Neural progenitor cell (in vitro differentiated cells): ENCODE measurements around the gene RNASE13. TPM values are rescaled to one million over a fixed set of nuclear protein-coding genes. Genes with fewer than 3 reads are reported as not detected.
A peak's percentile ranks its signal among the peaks of the same experiment; 100 is the strongest.

ENCODE experiments used
- DNase-seq: peaks from one replicate; pipeline ENCODE4 v3.0.0-alpha.2; 2016; ENCODE audit warnings: low spot score
- H2AFZ ChIP-seq: fragments of 200-600 bp; sonication (generic); replicated peaks from 2 replicates; pipeline ENCODE4 v1.6.1; 2016; ENCODE audit warnings: antibody characterized with exemption
- H3F3A ChIP-seq: fragments of 200-600 bp; sonication (generic); 2 replicates; pipeline ENCODE4 v1.6.1; 2016; ENCODE audit warnings: antibody characterized with exemption, low read depth
- H3K27ac ChIP-seq: fragments of 200-600 bp; sonication (generic); 2 replicates; pipeline ENCODE4 v1.5.1; 2016; ENCODE audit warnings: mild to moderate bottlenecking
- H3K27me3 ChIP-seq: fragments of 200-600 bp; sonication (generic); 2 replicates; pipeline ENCODE4 v1.6.1; 2016; ENCODE audit warnings: mild to moderate bottlenecking, moderate library complexity
- H3K36me3 ChIP-seq: fragments of 200-600 bp; sonication (generic); 2 replicates; pipeline ENCODE4 v1.5.1; 2016
- H3K4me1 ChIP-seq: fragments of 200-600 bp; sonication (generic); 2 replicates; pipeline ENCODE4 v1.6.1; 2016; ENCODE audit warnings: mixed run types
- H3K4me2 ChIP-seq: fragments of 200-600 bp; sonication (generic); 2 replicates; pipeline ENCODE4 v1.6.1; 2016
- H3K4me3 ChIP-seq: fragments of 200-600 bp; sonication (generic); 2 replicates; pipeline ENCODE4 v1.5.1; 2016
- H3K79me2 ChIP-seq: fragments of 200-600 bp; sonication (generic); 2 replicates; pipeline ENCODE4 v1.6.1; 2016; ENCODE audit warnings: low read depth
- H3K9ac ChIP-seq: fragments of 200-600 bp; sonication (generic); 2 replicates; pipeline ENCODE4 v1.6.1; 2016
- H3K9me3 ChIP-seq: fragments of 200-600 bp; sonication (generic); 2 replicates; pipeline ENCODE4 v1.5.1; 2016; ENCODE audit warnings: low read depth
- H4K20me1 ChIP-seq: fragments of 200-600 bp; sonication (generic); 2 replicates; pipeline ENCODE4 v1.6.1; 2016; ENCODE audit warnings: low read depth
- H3K27ac Mint-ChIP-seq: 3 replicates; pipeline ENCODE4 v1.8.0; 2021; ENCODE audit warnings: mixed read lengths
- H3K27me3 Mint-ChIP-seq: 2 replicates; pipeline ENCODE4 v1.8.0; 2022; ENCODE audit warnings: low read depth, mild to moderate bottlenecking, inconsistent platforms, moderate library complexity, mixed read lengths; ENCODE audit not compliant: insufficient read depth
- H3K36me3 Mint-ChIP-seq: 3 replicates; pipeline ENCODE4 v1.8.0; 2021; ENCODE audit warnings: mixed read lengths
- H3K4me1 Mint-ChIP-seq: 3 replicates; pipeline ENCODE4 v1.8.0; 2021; ENCODE audit warnings: mixed read lengths
- H3K4me3 Mint-ChIP-seq: 3 replicates; pipeline ENCODE4 v1.8.0; 2021; ENCODE audit warnings: mild to moderate bottlenecking, moderate library complexity, mixed read lengths
- H3K9me3 Mint-ChIP-seq: 3 replicates; pipeline ENCODE4 v1.8.0; 2020; ENCODE audit warnings: mixed read lengths
- EZH2 ChIP-seq: fragments of 200-600 bp; sonication (generic); IDR thresholded peaks from 2 replicates; pipeline ENCODE4 v1.6.1; 2017; ENCODE audit warnings: antibody characterized with exemption, mild to moderate bottlenecking, moderate library complexity
- EZH2phosphoT487 ChIP-seq: fragments of 200-600 bp; sonication (generic); IDR thresholded peaks from 2 replicates; pipeline ENCODE4 v1.6.1; 2017; ENCODE audit warnings: antibody characterized with exemption
- total RNA-seq: library from RNA; depleted of rRNA; stranded (reverse); fragments of >200 nt; gene quantifications from 2 replicates; pipeline ENCODE4 v1.2.3, GENCODE V29; 2015; ENCODE audit warnings: low replicate concordance
- TF ChIP-seq, protein P1 (sequence below): fragments of 200-600 bp; sonication (generic); IDR thresholded peaks from 2 replicates; pipeline ENCODE4 v1.5.1; 2017; ENCODE audit warnings: antibody characterized with exemption, mild to moderate bottlenecking

Gene RNASE13
- total RNA-seq, 1 donor from 2014 or later = not detected

DNA sequence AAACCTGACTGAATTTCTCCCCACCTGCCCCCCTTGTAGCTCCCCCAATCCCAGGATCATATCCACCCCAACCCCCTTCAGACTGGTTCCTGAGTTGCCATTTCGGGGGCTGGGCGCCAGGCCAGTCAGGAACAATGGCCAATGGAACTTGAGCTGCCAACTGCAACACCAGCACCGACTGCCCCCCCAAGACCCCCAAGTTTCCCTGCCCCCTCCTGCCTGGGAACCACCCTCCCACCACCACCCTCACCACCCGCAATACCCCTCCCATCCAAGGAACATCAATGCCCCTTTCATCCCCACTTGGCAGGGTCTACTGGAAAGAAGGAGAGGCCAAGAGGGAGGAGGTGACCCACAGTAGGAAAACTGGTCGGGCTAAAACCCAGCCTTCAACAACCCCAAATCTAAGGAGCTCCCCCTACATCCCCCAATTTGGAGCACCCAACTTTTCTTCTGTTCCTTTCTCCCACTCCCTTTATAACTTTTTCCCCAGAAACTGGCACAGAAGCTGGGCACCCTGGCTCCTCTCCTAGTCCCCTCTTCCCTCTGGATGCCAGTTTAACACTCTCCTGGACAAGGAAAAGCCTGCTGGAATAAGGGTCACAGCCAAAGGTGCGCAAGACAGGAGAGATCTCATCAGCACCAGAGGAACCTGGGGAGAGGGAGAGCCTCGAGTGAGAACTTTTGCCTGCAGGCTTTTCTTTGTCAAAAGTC lies 8.2 kb downstream of the RNASE13 start:
- Histone ChIP-seq H3K9me3 (no peaks in the 10 kb centered on the region), H3K27ac (no peak overlapping the region), H3K27me3 (peaks cover 74% of the 10 kb centered on the region), H3K79me2 (no peaks in the 10 kb centered on the region), H3F3A (no peaks in the 10 kb centered on the region), H3K9ac (no peak overlapping the region), H3K36me3 (no peaks in the 10 kb centered on the region), H4K20me1 (no peaks in the 10 kb centered on the region), H3K4me3 (no peak overlapping the region), H3K4me2 (peak overlapping the region; percentile 77), H2AFZ (no peak overlapping the region), H3K4me1 (peaks cover 10% of the 10 kb centered on the region)
- TF ChIP-seq EZH2phosphoT487 (no peak), EZH2 (no peak)
- TF ChIP-seq, protein P1, sequence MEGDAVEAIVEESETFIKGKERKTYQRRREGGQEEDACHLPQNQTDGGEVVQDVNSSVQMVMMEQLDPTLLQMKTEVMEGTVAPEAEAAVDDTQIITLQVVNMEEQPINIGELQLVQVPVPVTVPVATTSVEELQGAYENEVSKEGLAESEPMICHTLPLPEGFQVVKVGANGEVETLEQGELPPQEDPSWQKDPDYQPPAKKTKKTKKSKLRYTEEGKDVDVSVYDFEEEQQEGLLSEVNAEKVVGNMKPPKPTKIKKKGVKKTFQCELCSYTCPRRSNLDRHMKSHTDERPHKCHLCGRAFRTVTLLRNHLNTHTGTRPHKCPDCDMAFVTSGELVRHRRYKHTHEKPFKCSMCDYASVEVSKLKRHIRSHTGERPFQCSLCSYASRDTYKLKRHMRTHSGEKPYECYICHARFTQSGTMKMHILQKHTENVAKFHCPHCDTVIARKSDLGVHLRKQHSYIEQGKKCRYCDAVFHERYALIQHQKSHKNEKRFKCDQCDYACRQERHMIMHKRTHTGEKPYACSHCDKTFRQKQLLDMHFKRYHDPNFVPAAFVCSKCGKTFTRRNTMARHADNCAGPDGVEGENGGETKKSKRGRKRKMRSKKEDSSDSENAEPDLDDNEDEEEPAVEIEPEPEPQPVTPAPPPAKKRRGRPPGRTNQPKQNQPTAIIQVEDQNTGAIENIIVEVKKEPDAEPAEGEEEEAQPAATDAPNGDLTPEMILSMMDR = no peak
- peaks cover 4% of the 10 kb centered on the region for H3K36me3 Mint-ChIP-seq
- peaks cover 2% of the 10 kb centered on the region for H3K9me3 Mint-ChIP-seq
- peaks cover 15% of the 10 kb centered on the region for H3K4me1 Mint-ChIP-seq
- H3K27ac Mint-ChIP-seq = no peak overlapping the region
- no peak for DNase-seq
- H3K27me3 Mint-ChIP-seq = peaks cover 13% of the 10 kb centered on the region
- peak overlapping the region; percentile 91 for H3K4me3 Mint-ChIP-seq

DNA sequence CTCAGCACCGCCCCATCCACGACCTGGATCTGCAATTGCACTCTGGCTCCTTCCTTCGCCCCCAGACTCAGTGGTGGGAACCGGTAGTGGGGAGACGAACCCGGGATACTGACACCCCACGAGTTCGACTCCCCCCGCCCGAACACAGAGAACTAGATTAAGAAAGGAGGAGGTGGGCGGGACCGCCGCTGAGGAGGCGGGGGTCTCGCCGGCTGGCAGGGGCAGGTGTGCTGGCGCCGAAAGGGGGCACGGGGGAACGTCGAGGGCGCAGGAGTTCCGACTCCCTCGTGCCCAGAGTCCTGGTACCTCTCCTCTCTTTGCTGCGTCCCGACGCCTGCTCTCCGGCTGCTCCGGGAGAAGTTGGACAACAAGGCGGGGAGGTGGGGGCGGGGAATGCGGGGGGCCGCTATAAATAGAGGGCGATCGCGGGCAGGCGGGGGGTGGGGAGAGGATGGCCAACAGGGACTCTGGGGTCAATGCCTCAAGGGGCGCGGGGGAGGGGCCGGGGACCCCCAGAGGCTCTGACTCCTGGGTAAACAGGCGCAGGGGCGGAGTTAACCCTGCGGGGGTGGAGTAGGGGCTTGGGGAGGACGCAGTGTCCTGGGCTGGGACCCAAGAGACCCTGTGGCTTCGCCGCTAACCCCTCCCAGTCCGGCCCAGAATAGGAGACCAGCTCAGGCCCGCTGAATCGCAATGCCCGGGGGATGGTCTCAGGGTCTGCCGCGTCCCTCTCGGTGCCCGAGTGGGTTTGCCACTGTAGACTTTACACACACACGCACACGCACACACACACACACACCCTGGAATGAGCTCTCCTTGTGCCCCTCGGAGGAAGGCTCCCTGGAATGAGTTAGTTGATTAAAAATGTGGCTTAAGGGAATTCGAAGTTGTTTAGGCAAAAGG lies 9.0 kb downstream of the RNASE13 start:
- H2AFZ ChIP-seq = peak overlapping the region; percentile 18
- H3K9ac ChIP-seq = no peak overlapping the region
- peak overlapping the region; percentile 77 for H3K4me2 ChIP-seq
- no peaks in the 10 kb centered on the region for H4K20me1 ChIP-seq
- TF ChIP-seq EZH2phosphoT487 (peak; percentile 49), EZH2 (peak; percentile 43)
- TF ChIP-seq, protein P1 = no peak
- peak overlapping the region; percentile 91 for H3K4me3 Mint-ChIP-seq
- H3K27ac ChIP-seq = no peak overlapping the region
- H3K27me3 Mint-ChIP-seq = peaks cover 16% of the 10 kb centered on the region
- no peaks in the 10 kb centered on the region for H3F3A ChIP-seq
- peaks cover 4% of the 10 kb centered on the region for H3K36me3 Mint-ChIP-seq
- H3K27ac Mint-ChIP-seq = peak overlapping the region; percentile 43
- H3K36me3 ChIP-seq = no peaks in the 10 kb centered on the region
- H3K4me1 Mint-ChIP-seq = peaks cover 15% of the 10 kb centered on the region
- peaks cover 2% of the 10 kb centered on the region for H3K9me3 Mint-ChIP-seq
- H3K27me3 ChIP-seq = peaks cover 82% of the 10 kb centered on the region
- H3K9me3 ChIP-seq = no peaks in the 10 kb centered on the region
- H3K79me2 ChIP-seq = no peaks in the 10 kb centered on the region
- peak overlapping the region; percentile 46 for H3K4me3 ChIP-seq
- DNase-seq = peak; percentile 58
- H3K4me1 ChIP-seq = peaks cover 10% of the 10 kb centered on the region

DNA sequence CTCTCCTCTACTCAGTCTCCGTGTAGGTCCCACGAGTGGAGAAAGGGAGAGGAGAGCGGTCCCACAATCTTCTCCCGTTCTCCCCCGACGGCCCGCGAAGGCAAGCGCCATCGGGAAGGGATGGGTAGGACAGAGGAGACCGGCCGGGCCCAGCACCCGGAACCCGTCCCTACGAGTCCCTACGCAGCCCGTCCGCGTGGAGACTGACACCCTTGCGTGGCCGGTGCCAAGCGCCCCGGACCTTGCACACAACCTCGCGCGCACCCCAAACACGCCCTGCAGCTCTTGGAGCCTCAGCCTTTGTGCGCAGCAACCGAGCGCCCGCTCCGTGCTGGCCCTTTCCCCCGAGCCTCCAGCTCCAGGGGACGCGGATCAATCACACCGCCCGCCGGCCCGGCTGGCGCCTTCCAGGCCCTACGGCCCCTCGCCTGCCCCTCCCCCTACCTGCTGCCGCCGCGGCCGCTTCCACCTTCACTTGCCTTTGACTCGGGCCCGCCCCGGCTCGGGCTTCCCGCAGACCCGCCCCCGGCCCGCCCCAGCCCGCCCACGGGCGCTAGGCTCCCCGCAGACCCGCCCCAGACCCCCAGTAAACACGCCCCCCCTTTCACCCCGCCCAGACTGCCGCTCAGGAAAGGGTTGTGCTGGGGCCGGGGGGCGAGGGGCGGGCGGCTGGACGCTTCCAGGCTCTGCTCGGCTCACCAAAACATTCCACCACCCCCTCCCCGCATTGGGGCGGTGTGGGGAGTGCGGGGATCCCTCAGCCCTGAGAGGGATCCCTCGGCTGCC lies 9.8 kb downstream of the RNASE13 start, which contains the start of gene NDRG2:
Gene NDRG2 (minus strand): TSS at position 477 of the 786 bp plus-strand sequence. CDS start 1,746 bp downstream, outside the sequence.
- H4K20me1 ChIP-seq = no peaks in the 10 kb centered on the region
- no peaks in the 10 kb centered on the region for H3K79me2 ChIP-seq
- no peaks in the 10 kb centered on the region for H3K9me3 ChIP-seq
- no peaks in the 10 kb centered on the region for H3K36me3 ChIP-seq
- Mint-ChIP-seq H3K36me3 (peaks cover 4% of the 10 kb centered on the region), H3K27me3 (peaks cover 19% of the 10 kb centered on the region), H3K4me1 (peaks cover 15% of the 10 kb centered on the region), H3K9me3 (peaks cover 2% of the 10 kb centered on the region), H3K4me3 (peak within 1 kb of the TSS; percentile 91), H3K27ac (peak within 1 kb of the TSS; percentile 43)
- H3K4me3 ChIP-seq = peak within 1 kb of the TSS; percentile 46
- TF ChIP-seq EZH2 = peak; percentile 77
- TF ChIP-seq, protein P1 = no peak
- peak; percentile 19 for TF ChIP-seq EZH2phosphoT487
- H2AFZ ChIP-seq = peak within 1 kb of the TSS; percentile 18
- no peak within 1 kb of the TSS for H3K9ac ChIP-seq
- DNase-seq = peak; percentile 89
- H3K27ac ChIP-seq = no peak within 1 kb of the TSS
- peaks cover 87% of the 10 kb centered on the region for H3K27me3 ChIP-seq
- no peaks in the 10 kb centered on the region for H3F3A ChIP-seq
- peaks cover 10% of the 10 kb centered on the region for H3K4me1 ChIP-seq
- H3K4me2 ChIP-seq = peak within 1 kb of the TSS; percentile 77
